Type B pancreatic cell (in vitro differentiated cells): ENCODE measurements around the gene KATNB1. TPM values are rescaled to one million over a fixed set of nuclear protein-coding genes. Genes with fewer than 3 reads are reported as not detected.
"Not testable (repeated sequence)": the region's sequence is repeated elsewhere in the genome, so short reads cannot be mapped to it uniquely, and the experiment has no call there.

ENCODE experiments used
- DNase-seq: peaks from one replicate; pipeline ENCODE4 v3.0.0; 2021; ENCODE audit warnings: mixed read lengths; ENCODE audit not compliant: unreplicated experiment; ENCODE audit errors: extremely low spot score
- H3K27ac Mint-ChIP-seq: 2 replicates; pipeline ENCODE4 v1.8.0; 2021; ENCODE audit warnings: mild to moderate bottlenecking, mixed read lengths
- H3K27me3 Mint-ChIP-seq: 2 replicates; pipeline ENCODE4 v1.8.0; 2021; ENCODE audit warnings: mixed read lengths
- H3K36me3 Mint-ChIP-seq: 2 replicates; pipeline ENCODE4 v1.8.0; 2021; ENCODE audit warnings: mixed read lengths
- H3K4me1 Mint-ChIP-seq: one replicate; pipeline ENCODE4 v1.8.0; 2021; ENCODE audit warnings: mixed read lengths; ENCODE audit not compliant: unreplicated experiment
- H3K4me3 Mint-ChIP-seq: 2 replicates; pipeline ENCODE4 v1.8.0; 2021; ENCODE audit warnings: mild to moderate bottlenecking, mixed read lengths
- H3K9me3 Mint-ChIP-seq: 2 replicates; pipeline ENCODE4 v1.8.0; 2021; ENCODE audit warnings: mixed read lengths
- CTCF ChIP-seq: fragments of 200-600 bp; sonication (generic); conservative IDR thresholded peaks from 2 replicates; pipeline ENCODE4 v1.5.0; 2021; ENCODE audit warnings: antibody characterized with exemption, mild to moderate bottlenecking
- total RNA-seq: library from RNA; stranded (reverse); gene quantifications from 2 replicates; pipeline ENCODE4 v1.2.1, GENCODE V29; 2021; ENCODE audit warnings: low replicate concordance

The KATNB1 gene
- total RNA-seq, 1 donor from 2014 or later: 31.7 TPM

DNA sequence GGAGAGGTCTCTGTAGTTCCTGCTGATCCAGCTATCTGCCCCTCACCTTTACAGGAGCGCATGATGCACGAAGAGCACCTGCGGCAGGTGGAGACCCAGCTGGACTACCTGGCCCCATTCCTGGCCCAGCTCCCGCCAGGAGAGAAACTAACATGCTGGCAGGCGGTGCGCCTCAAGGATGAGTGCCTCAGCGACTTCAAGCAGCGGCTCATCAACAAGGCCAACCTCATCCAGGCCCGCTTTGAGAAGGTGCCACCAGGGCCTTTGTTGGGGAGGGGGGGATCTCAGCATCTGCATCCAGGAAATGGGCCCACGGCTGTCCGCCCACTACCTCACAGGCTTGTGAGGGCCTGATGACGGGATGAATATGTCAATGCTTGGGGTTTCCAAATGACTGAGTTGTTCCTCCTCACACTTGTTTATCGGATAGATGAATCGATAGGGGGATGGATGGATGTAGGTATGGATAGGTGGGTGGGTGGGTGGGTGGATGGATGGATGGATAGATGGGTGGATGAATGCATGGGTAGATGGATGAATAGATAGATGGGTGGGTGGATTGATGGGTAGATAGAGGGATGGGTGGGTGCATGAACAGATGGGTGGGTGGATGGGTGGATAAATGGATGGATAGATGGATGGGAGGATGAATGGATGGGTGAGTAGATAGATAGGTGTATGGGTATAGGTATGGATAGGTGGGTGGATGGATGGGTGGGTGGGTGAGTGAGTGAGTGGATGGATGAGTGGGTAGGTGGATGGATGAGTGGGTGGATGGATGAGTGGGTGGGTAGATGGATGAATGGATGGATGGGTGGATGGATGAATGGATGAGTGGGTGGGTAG, 7.0 kb upstream of the KATNB1 start:
- Mint-ChIP-seq H3K4me1 (no peaks in the 10 kb centered on the region), H3K27me3 (no peaks in the 10 kb centered on the region), H3K4me3 (no peak overlapping the region), H3K27ac (no peak overlapping the region), H3K9me3 (peaks cover 7% of the 10 kb centered on the region), H3K36me3 (peaks cover 4% of the 10 kb centered on the region)
- no peak for TF ChIP-seq CTCF
- DNase-seq: no peak

- TF ChIP-seq CTCF: no peak
- H3K4me3 Mint-ChIP-seq: no peak overlapping the region
- no peaks in the 10 kb centered on the region for H3K4me1 Mint-ChIP-seq
- peaks cover 7% of the 10 kb centered on the region for H3K9me3 Mint-ChIP-seq
- H3K27me3 Mint-ChIP-seq: no peaks in the 10 kb centered on the region
- peaks cover 4% of the 10 kb centered on the region for H3K36me3 Mint-ChIP-seq
- no peak for DNase-seq
- H3K27ac Mint-ChIP-seq: no peak overlapping the region
Measured at GRCh38 chr16:57729182-57729484, 6.4 kb upstream of the KATNB1 start.

- not testable (repeated sequence) for H3K27me3 Mint-ChIP-seq, H3K27ac Mint-ChIP-seq, H3K4me3 Mint-ChIP-seq, DNase-seq, H3K36me3 Mint-ChIP-seq, H3K4me1 Mint-ChIP-seq, H3K9me3 Mint-ChIP-seq
Measured at GRCh38 chr16:57729852-57730251, 5.7 kb upstream of the KATNB1 start.

DNA sequence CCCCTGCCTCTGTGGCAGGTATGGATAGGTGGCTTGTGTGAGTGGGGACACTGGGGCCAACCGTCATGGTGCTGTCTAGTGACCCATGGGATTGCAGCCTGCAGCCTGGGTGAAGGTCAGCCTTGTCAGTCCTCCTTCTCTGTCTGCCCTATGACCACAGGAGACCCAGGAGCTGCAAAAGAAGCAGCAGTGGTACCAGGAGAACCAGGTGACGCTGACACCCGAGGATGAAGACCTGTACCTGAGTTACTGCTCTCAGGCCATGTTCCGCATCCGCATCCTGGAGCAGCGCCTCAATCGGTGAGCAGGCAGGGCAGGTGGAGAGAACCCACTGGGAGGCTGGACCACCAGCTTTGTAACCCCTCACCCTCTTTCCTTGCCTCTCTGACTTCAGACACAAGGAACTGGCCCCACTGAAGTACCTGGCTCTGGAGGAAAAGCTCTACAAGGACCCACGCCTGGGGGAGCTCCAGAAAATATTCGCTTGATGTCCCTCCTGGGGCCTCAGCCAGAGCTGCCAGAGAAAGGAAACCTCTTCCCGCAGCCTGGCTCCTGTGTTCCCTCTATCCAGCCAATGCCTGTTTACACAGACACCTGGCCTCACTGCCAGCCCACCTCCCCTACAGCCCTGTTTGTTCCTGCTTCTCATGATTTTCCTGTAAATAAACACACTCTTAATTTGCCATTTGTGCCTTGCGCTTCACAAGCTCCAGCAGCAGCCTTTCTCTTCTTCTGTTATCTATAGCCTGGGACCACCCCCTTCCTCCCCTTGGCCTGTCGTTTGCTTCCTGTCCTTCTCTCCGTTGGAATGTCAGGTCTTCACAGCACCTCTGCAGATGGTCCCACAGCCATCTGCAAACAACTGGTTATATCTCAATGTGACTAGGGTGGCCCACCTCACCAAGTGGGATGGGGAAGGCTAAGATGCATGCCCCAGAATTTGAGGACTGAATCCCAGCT, 4.5 kb upstream of the KATNB1 start:
- Mint-ChIP-seq H3K4me3 (no peak overlapping the region), H3K4me1 (peaks cover 4% of the 10 kb centered on the region), H3K9me3 (peaks cover 7% of the 10 kb centered on the region), H3K36me3 (peaks cover 4% of the 10 kb centered on the region), H3K27me3 (no peaks in the 10 kb centered on the region), H3K27ac (no peak overlapping the region)
- no peak for DNase-seq
- TF ChIP-seq CTCF: no peak

DNA sequence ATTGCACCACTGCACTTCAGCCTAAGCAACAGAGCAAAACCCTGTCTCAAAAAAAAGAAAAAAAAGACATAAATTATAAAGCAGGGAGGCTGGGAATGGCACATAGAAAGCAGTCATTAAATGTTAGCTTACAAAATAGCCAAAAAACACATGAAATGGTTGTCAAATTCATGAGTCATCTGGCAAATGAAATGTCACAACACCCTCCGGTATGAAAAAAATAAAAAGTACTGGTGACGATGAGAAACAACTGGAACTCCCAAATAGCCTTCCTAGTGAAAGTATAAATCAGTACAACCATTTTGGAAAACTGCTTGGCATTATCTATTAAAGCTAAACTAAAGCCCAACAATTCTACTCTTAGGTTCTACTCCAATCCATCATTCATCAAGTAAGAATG, 3.5 kb upstream of the KATNB1 start:
- H3K4me1 Mint-ChIP-seq: peaks cover 12% of the 10 kb centered on the region
- H3K27ac Mint-ChIP-seq: no peak overlapping the region
- no peak for TF ChIP-seq CTCF
- H3K4me3 Mint-ChIP-seq: no peak overlapping the region
- peaks cover 4% of the 10 kb centered on the region for H3K36me3 Mint-ChIP-seq
- DNase-seq: no peak
- peaks cover 7% of the 10 kb centered on the region for H3K9me3 Mint-ChIP-seq
- H3K27me3 Mint-ChIP-seq: no peaks in the 10 kb centered on the region

GRCh38 chr16:57732714-57733113, 2.9 kb upstream of the KATNB1 start:
- no peak for DNase-seq
- Mint-ChIP-seq H3K27me3 (no peaks in the 10 kb centered on the region), H3K4me1 (peaks cover 14% of the 10 kb centered on the region), H3K27ac (peak overlapping the region; percentile 40), H3K36me3 (peaks cover 4% of the 10 kb centered on the region), H3K9me3 (peaks cover 7% of the 10 kb centered on the region), H3K4me3 (peak overlapping the region; percentile 62)
- no peak for TF ChIP-seq CTCF
